A375 (cell line): ENCODE results near the gene DNAJC22. TPM values are rescaled to one million over a fixed set of nuclear protein-coding genes. Genes with fewer than 3 reads are reported as not detected.

Experiments used
- total RNA-seq: library from RNA; depleted of rRNA; stranded (reverse); fragments of >200 nt; shearing (Covaris generic); gene quantifications from 2 replicates; pipeline ENCODE4 v1.2.3, GENCODE V29; 2014; rRNA removed

Gene DNAJC22
- 14.7 and 18.5 TPM in 2 replicates for total RNA-seq

DNA sequence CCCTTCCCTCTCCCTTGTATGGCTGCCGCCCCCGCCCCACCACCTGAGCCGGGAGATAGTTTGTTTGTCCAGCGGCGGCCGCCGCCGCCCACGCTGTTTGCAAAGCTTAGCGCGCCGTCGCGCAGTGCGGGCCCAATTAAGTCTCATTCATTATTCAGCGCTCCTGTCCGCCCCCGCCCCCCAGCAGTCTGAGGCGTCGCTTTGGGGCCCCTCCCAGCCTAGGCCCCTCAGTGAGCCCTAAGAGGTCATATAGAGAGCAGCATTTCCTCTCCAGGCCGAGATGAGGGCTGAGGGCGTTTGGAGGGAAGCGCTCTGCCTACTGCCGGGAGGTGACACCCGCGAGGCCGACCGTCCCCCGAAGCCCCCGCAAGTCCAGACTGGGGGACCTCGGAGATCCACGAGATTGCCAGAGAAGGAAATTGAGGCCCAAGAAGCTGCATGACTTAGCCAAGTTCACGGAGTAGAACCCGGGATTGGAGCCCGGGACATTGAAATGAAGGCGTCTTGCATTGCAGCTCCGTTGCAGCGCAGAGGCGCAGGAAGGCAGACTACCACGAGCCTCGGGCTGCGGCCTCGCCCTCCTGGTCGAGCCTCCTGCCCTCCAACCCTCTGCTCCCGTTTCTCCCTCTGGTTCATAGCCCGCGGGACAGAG is at the start of gene DNAJC22:
Gene DNAJC22, plus strand, starts transcription at position 230 of the 652 bp plus-strand sequence. CDS start 1,985 bp downstream, outside the sequence.

GRCh38 chr12:49322708-49323523 is 23.8 kb upstream of the DNAJC22 start, which contains the start of gene TROAP:
TROAP (plus strand) TSS chr12:49323255; CDS start chr12:49323609, 354 bp downstream.

DNA sequence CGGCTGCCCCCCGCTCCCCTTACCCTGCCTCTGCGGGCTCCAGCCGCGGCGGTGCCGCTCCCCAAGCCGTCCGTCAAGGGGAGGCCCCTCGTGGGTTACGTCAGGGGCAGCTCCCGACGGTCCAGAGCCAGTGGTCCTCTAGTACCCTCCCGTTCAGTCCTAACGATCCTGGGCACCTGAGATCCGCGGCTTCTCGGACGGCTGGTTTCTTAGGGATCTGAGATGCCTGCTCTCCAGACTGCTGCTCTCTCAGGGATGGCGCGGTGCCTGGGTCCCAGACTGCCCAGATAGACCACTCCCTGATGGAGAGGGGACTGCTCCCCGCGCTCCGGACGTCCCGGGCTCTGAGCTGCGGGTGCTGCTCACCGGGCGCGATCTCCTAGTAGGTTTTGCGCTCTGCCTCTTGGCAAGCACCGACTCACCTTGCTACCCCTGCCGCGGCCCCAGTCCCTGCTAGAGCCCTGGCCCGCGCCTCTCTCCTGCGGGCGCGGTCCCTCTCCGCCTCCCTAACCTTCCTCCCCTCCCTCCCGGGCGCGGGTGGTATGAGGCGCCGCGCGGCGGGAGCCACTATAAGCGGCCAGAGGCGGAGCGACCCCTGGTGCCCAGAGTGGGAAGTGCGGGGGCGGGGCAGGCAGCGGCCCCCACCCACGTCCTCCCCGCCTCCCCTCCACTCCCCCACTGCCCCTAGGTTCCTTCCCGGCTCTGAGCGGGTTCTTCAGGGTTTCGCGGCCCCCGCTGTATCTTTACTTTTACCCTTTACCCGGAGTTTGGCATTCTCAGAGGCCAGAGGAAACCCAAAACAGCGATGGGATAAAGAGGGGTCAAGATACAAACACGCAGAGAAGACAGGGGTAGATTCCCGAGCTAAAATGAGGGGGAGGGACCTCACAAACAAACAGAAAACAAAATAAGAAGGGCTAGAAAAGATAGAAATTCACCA is 9.8 kb upstream of the DNAJC22 start, which contains the start of gene C1QL4:
Gene C1QL4, minus strand, starts transcription at position 544 of the 940 bp plus-strand sequence. CDS start 711 bp downstream, outside the sequence.

GRCh38 chr12:49367381-49368239 is 20.9 kb downstream of the DNAJC22 start, which contains the start of gene SPATS2:
SPATS2 (plus strand) TSS chr12:49367462; CDS start chr12:49461013, 93,551 bp downstream.

Other genes with a start within 250 kb of the DNAJC22 start
- 11.1 and 14.3 TPM in 2 replicates for gene LMBR1L, start 236.0 kb upstream of the DNAJC22 start, total RNA-seq
- 2,083 and 2,392 TPM in 2 replicates for gene TUBA1B, start 215.5 kb upstream of the DNAJC22 start, total RNA-seq
- gene TUBA1A, start 157.8 kb upstream of the DNAJC22 start, total RNA-seq: 84.2 and 95.1 TPM in 2 replicates
- 616 and 777 TPM in 2 replicates for gene TUBA1C, start 81.8 kb upstream of the DNAJC22 start, total RNA-seq
- gene PRPH, start 51.7 kb upstream of the DNAJC22 start, total RNA-seq: 0.68 and 1.0 TPM in 2 replicates
- gene TROAP, start 23.6 kb upstream of the DNAJC22 start, total RNA-seq: 61.6 and 70.7 TPM in 2 replicates
- 2.2 and 4.4 TPM in 2 replicates for gene C1QL4, start 9.7 kb upstream of the DNAJC22 start, total RNA-seq
- gene SPATS2, start 20.6 kb downstream of the DNAJC22 start, total RNA-seq: 13.0 and 15.8 TPM in 2 replicates
- 2.1 and 3.2 TPM in 2 replicates for gene KCNH3, start 192.1 kb downstream of the DNAJC22 start, total RNA-seq
- gene MCRS1, start 221.3 kb downstream of the DNAJC22 start, total RNA-seq: 78.9 and 84.6 TPM in 2 replicates